Ishikawa (cell line): Measurements from ENCODE around the gene TBX10.

ENCODE experiments used
- CEBPB ChIP-seq: IDR thresholded peaks from 2 replicates; pipeline ENCODE4 v1.6.1; 2012
- CREB1 ChIP-seq: IDR thresholded peaks from 2 replicates; pipeline ENCODE4 v1.6.1; 2012; ENCODE audit warnings: low read depth
- EGR1 ChIP-seq: IDR thresholded peaks from 2 replicates; pipeline ENCODE4 v1.6.1; 2012
- EP300 ChIP-seq: IDR thresholded peaks from 2 replicates; pipeline ENCODE4 v1.6.1; 2012; ENCODE audit warnings: borderline replicate concordance
- FOXM1 ChIP-seq: IDR thresholded peaks from 2 replicates; pipeline ENCODE4 v1.6.1; 2012; ENCODE audit warnings: low read depth, borderline replicate concordance
- NFIC ChIP-seq: IDR thresholded peaks from 2 replicates; pipeline ENCODE4 v1.6.1; 2012
- RAD21 ChIP-seq: IDR thresholded peaks from 2 replicates; pipeline ENCODE4 v1.6.1; 2012; ENCODE audit warnings: low read depth
- REST ChIP-seq: IDR thresholded peaks from 2 replicates; pipeline ENCODE4 v1.6.1; 2012; ENCODE audit warnings: low read depth, mild to moderate bottlenecking
- TAF1 ChIP-seq: IDR thresholded peaks from 2 replicates; pipeline ENCODE4 v1.6.1; 2012; ENCODE audit warnings: low read depth, mild to moderate bottlenecking
- TCF12 ChIP-seq: IDR thresholded peaks from 2 replicates; pipeline ENCODE4 v1.6.1; 2012; ENCODE audit warnings: low read depth
- TEAD4 ChIP-seq: IDR thresholded peaks from 2 replicates; pipeline ENCODE4 v1.6.1; 2012
- YY1 ChIP-seq: IDR thresholded peaks from 2 replicates; pipeline ENCODE4 v1.6.1; 2012; ENCODE audit warnings: low read depth
- ZBTB7A ChIP-seq: IDR thresholded peaks from 2 replicates; pipeline ENCODE4 v1.6.1; 2012; ENCODE audit warnings: low read depth
- TF ChIP-seq, protein P1 (sequence below): IDR thresholded peaks from 2 replicates; pipeline ENCODE4 v1.6.1; 2012
- TF ChIP-seq, protein P2 (sequence below): IDR thresholded peaks from 2 replicates; pipeline ENCODE4 v1.6.1; 2012

TBX10 gene

DNA sequence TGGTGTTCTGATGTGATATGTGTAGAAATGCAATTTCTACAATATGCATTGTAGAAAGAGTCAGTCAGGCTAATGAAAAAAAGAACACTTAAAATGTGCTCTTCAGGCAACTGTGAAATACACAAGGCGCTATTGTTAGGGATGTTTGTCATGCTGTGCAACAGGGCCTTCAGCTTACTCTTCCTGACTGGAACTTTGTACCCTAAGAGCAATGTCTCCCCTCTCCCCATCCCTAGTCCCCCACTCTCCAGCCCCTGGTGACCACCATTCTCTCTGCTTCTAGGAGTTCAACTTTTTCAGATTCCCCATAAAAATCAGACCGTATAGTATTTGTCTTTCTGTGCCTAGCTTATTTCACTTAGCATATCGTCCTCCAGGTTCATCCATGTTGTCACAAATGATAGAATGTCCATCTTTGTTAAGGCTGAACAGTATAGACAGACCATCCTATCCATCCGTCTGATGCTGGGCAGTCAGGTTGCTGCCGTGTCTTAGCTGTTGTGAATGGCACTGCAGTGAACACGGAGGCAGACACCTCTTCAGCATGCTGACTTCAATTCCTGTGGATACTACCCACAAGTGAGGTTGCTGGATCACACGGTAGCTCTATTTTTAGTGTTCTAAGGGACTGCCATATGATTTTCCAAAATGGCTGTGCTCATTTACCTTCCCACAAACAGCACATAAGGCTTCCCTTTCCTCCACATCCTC is 22.2 kb downstream of the TBX10 start:
- no peak for TF ChIP-seq FOXM1
- no peak for TF ChIP-seq CEBPB
- no peak for TF ChIP-seq RAD21
- no peak for TF ChIP-seq TAF1
- TF ChIP-seq ZBTB7A = no peak
- no peak for TF ChIP-seq TEAD4
- no peak for TF ChIP-seq CREB1
- no peak for TF ChIP-seq EGR1

- no peak for TF ChIP-seq CEBPB
- TF ChIP-seq, protein P1, sequence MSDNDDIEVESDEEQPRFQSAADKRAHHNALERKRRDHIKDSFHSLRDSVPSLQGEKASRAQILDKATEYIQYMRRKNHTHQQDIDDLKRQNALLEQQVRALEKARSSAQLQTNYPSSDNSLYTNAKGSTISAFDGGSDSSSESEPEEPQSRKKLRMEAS = no peak
- no peak for TF ChIP-seq EGR1
- TF ChIP-seq TCF12 = no peak
- TF ChIP-seq NFIC = no peak
- TF ChIP-seq ZBTB7A = no peak
These were observed 22.9 kb downstream of the TBX10 start for GRCh38 chr11:67616431-67617242.

DNA sequence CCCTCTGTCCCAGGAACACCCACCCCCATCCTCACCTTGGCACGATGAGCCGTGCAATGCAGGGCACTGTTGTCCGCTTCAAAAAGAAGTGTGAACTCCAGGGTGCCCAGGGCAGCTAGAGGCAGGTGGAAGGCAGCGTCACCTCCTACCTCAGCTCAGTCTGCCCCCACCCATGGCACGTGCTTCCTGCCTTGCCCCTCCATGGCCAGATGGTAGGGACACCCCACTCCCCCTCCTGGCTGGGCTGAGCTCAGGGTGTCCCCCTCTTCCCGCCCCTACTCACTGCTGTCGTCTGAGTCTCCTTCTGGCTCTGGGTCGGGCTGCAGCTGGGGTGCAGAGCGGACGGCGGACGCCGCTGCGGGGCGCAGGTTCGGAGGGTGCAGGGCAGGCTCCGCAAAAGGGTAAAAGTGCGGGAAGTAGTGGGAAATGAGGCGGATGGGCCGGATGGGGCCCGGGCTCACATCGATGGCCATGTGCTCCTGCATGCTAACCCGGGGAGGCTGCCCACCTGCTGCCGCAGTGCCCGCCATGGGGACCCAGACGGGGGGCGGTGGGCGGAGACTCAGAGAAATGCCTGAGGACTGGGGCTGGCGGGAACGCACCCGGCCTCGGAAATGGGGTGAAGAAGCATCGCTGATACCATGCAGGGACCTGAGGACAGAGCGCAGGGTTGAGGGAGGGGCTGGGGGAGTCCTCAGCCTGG is 23.7 kb downstream of the TBX10 start:
- no peak for TF ChIP-seq NFIC
- TF ChIP-seq EGR1 = no peak
- no peak for TF ChIP-seq CREB1
- no peak for TF ChIP-seq CEBPB
- TF ChIP-seq, protein P1 = no peak
- no peak for TF ChIP-seq RAD21
- TF ChIP-seq FOXM1 = no peak

GRCh38 chr11:67614730-67615714 is 24.5 kb downstream of the TBX10 start:
- TF ChIP-seq NFIC (no peak), RAD21 (peak; percentile 40; the same call in 1 of the 2 replicates)

GRCh38 chr11:67613960-67614715 is 25.4 kb downstream of the TBX10 start:
- TF ChIP-seq TEAD4 (no peak), YY1 (no peak), EGR1 (no peak), FOXM1 (no peak), TCF12 (no peak), REST (no peak), TAF1 (no peak), CREB1 (no peak), CEBPB (no peak), EP300 (no peak), RAD21 (no peak)
- TF ChIP-seq, protein P2, sequence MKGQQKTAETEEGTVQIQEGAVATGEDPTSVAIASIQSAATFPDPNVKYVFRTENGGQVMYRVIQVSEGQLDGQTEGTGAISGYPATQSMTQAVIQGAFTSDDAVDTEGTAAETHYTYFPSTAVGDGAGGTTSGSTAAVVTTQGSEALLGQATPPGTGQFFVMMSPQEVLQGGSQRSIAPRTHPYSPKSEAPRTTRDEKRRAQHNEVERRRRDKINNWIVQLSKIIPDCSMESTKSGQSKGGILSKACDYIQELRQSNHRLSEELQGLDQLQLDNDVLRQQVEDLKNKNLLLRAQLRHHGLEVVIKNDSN = no peak

- TF ChIP-seq TAF1 (no peak), EGR1 (no peak), YY1 (no peak)
- TF ChIP-seq, protein P2 = no peak
These were observed 26.1 kb downstream of the TBX10 start for GRCh38 chr11:67613313-67613959.
